Left lung (tissue), 10 donors: ENCODE measurements around the gene WBP1L. TPM values are rescaled to one million over a fixed set of nuclear protein-coding genes. Genes with fewer than 3 reads are reported as not detected.

Experiments
- ATAC-seq: fragments of 200-7000 bp; cut with Tn5 transposase; one replicate; pipeline ENCODE4 v1.9.1; 2020; ENCODE audit warnings: moderate library complexity
- DNase-seq, 4 donors: peaks; one replicate each; pipeline ENCODE4 v3.0.0-alpha.2; 2013 to 2020
- H3K27ac ChIP-seq, 2 donors: fragments of 200-600 bp; sonication (generic) in 1 of 2; one replicate each; pipeline versions ENCODE4 v1.5.0 to v1.8.0; 2020 to 2021
- H3K27me3 ChIP-seq, 2 donors: fragments of 200-600 bp; sonication (generic) in 1 of 2; one replicate each; pipeline versions ENCODE4 v1.5.0 to v1.8.0; 2020 to 2021
- H3K36me3 ChIP-seq, 2 donors: fragments of 200-600 bp; sonication (generic) in 1 of 2; one replicate each; pipeline versions ENCODE4 v1.5.0 to v1.8.0; 2020 to 2021
- H3K4me1 ChIP-seq, 2 donors: fragments of 200-600 bp; one replicate each; pipeline ENCODE4 v1.8.0; 2021
- H3K4me3 ChIP-seq, 2 donors: fragments of 200-600 bp; sonication (generic) in 1 of 2; one replicate each; pipeline versions ENCODE4 v1.5.0 to v1.8.0; 2020 to 2021; ENCODE audit warnings: mild to moderate bottlenecking in 1 of 2
- H3K9me3 ChIP-seq, 2 donors: fragments of 200-600 bp; sonication (generic) in 1 of 2; one replicate each; pipeline versions ENCODE4 v1.5.0 to v1.8.0; 2020 to 2021
- intact Hi-C, 2 donors: fragments of 100-400 bp; cut with DNase I; formaldehyde crosslinking; loops; one replicate each; pipeline versions ENCODE4 v1.11.2 to v1.14.2; 2022
- polyA plus RNA-seq, 6 donors: library from polyadenylated mRNA; unstranded; fragments of 120-200 nt; gene quantifications; one replicate each; pipeline ENCODE4 v1.2.1, GENCODE V29; 2013; ENCODE audit not compliant: insufficient read length in 6 of 6
- total RNA-seq, 2 donors: library from RNA; stranded (reverse); fragmentation: NEBNext Ultra II Directional; extraction: Animal tissue kit (Norgen Biotek cat#: 25700); gene quantifications; one replicate each; pipeline ENCODE4 v1.2.1, GENCODE V29; 2021
- TF ChIP-seq, protein P1 (sequence below), 2 donors: fragments of 200-600 bp; sonication (generic) in 1 of 2; IDR thresholded peaks; one replicate each; pipeline versions ENCODE4 v1.5.0 to v1.8.0; 2021; ENCODE audit warnings: antibody characterized with exemption in 2 of 2
- donor health status: DM: no; HTN: yes; CAD: no.
- donor health status: DM: no; HTN: no; CAD: no.

The WBP1L gene
- total and polyA plus RNA-seq, 8 donors, result 42.6 to 49.8 (median 45.9) TPM

DNA sequence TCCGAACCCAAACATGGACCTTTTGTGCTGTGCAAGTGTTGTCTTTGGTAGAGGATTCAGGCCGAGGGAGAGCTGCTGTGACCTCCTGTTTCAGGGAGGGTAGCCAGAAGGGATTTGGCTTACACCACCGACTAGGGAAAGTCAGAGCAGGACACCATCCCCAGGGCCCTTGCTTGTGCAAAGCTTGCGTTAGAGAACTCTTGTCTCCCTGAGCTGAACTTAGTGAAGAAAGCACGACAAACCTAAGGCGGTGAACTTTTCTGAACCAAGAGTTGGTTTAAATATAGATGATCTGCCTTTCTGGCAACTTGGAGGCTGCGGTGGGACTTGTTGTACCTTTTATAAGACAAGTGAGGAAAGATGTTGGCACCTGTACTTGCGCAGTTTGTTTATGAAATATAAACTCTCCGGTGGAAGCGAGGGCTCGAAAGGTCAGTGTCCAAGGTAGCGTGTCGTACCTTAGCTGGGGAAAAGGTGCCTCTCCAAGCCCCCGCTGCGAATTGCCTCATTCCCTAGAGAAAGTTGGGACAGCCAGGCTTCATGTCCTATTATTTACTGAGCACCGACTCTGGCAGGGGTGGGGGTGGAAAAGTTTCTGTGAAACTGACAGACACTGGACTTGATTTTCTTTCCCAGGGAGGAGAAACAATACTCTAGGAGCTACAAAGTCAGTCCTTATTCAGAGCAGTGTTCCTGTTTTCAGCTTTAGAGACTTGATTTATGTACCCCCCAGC, 31.6 kb downstream of the WBP1L start:
- no peaks in the 10 kb centered on the region for H3K36me3 ChIP-seq
- H3K4me3 ChIP-seq, result peak overlapping the region in 1 of 2 donors; percentile 21
- H3K4me1 ChIP-seq, result peaks cover 40 to 86% of the 10 kb centered on the region in 2 donors
- DNase-seq (no peak), ATAC-seq (no peak)
- H3K27me3 ChIP-seq, result no peaks in the 10 kb centered on the region
- TF ChIP-seq, protein P1, sequence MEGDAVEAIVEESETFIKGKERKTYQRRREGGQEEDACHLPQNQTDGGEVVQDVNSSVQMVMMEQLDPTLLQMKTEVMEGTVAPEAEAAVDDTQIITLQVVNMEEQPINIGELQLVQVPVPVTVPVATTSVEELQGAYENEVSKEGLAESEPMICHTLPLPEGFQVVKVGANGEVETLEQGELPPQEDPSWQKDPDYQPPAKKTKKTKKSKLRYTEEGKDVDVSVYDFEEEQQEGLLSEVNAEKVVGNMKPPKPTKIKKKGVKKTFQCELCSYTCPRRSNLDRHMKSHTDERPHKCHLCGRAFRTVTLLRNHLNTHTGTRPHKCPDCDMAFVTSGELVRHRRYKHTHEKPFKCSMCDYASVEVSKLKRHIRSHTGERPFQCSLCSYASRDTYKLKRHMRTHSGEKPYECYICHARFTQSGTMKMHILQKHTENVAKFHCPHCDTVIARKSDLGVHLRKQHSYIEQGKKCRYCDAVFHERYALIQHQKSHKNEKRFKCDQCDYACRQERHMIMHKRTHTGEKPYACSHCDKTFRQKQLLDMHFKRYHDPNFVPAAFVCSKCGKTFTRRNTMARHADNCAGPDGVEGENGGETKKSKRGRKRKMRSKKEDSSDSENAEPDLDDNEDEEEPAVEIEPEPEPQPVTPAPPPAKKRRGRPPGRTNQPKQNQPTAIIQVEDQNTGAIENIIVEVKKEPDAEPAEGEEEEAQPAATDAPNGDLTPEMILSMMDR (IDR thresholded peaks at IDR 0.05), result no peak
- H3K9me3 ChIP-seq, result no peaks in the 10 kb centered on the region
- peak overlapping the region; percentile 72 to 96 for H3K27ac ChIP-seq
- intact Hi-C loops, result no loop called here

DNA sequence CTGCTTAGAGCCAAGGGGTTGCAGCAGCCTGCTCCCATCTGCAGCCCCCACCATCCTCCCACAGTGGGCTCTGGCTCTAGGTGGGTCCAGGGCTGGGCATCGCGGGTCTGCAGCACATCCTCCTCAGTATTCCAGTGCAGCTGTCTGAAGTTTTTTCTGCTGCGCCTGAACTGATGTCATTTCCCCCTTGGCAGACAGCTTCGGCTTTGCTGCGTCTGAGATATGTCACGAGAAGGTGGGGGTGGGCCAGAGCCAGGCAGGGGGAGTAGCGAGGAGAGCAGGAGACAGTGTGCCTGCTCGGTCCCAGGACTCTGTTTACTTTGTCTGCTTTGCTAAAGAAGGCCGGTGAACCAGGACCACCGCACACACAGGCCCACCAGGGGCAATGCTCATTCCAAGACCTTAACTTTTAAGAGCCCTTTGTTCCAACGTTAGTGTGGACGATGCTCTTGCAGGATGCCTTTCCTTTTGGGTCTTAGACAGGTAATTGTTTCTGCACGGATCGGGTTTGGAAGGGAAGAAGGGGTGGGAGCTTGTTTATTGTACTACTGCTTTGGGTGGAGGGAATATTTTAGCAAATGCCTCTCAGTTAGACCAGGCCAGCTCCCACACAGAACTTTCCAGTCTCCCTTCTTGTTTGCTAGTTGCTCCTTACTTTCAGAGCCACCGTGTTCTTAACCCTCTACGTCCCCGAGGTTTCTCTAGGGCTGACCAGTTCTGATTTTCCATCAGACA, 32.4 kb downstream of the WBP1L start:
- intact Hi-C loops, result no loop called here

DNA sequence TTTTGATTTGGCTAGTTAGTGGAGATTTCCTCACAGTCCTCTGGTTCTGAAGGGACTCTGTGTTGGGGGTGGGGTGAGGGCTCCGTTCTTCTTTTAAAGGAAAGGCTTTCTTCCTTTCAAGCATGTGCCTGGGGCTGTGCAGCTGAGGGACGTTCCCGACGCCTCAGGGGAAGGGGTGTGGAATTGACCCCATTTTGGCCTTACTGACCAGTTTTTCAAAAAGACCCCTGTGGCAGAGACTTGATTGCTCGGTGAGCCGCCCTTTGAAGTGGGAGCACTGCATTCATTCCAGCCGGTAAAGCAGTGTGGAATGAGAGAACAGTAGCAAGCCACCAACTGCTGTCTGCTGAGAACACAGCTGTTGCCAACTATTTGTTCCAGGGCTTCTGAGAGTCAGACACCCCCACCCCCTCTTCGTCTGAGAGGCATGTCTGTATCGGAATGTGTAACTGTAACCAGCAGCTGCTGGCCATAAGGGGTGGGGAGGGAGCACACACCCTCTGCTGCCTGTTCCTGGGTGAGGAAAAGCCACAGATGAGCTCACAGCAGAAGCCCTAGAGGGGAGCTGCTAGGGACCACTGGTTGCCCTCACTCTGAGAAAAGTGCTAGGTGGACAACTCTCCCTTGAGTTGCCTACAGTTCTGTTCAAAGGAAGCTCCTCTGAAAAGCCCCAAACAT, 33.2 kb downstream of the WBP1L start:
- H3K4me1 ChIP-seq, result peaks cover 56 to 98% of the 10 kb centered on the region in 2 donors

More for the DNA sequence above, 32.4 kb downstream of the WBP1L start:
- TF ChIP-seq, protein P1 (IDR thresholded peaks at IDR 0.05), result no peak
- ATAC-seq, result peak; percentile 67
- Histone ChIP-seq H3K27ac (peak overlapping the region; percentile 72 to 96), H3K4me3 (peak overlapping the region; percentile 15 to 21), H3K27me3 (no peaks in the 10 kb centered on the region), H3K9me3 (no peaks in the 10 kb centered on the region), H3K36me3 (no peaks in the 10 kb centered on the region), H3K4me1 (peaks cover 48 to 94% of the 10 kb centered on the region in 2 donors)
- DNase-seq, result peak in 3 of 4 donors; percentile 86 to 93 (median 87)

DNA sequence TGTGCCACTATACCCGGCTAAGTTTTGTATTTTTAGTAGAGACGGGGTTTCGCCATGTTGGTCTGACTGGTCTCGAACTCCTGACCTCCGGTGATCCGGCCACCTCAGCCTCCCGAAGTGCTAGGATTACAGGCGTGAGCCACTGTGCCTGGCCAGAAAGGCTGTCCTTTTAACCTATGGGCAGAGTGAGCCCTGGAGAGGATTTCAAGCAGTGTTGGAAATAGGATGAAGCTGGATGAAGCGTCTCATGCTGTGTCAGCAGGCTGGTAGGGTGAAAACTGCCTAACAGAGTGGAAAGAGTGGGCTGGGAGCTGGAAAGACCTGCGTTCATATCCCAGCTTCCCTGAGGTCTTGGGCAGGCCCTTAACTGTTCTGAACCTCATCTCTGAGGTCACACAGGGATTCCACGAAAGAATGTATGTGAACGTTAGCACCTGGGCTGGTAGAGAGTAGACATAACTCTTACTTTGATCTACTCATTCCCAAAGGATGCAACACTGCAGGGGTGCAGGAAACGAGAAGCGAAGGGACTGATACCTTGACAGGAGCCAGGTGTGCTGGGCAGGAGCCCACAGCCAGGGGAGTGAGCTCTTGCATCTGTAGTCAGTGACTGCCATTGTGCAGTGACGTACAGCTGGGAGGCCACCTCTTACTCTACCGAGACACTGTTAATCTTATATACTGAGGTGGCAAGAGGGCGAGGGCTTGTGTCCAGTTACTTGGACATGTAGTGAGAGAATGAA, 34.1 kb downstream of the WBP1L start:
- intact Hi-C loops, result no loop called here
- TF ChIP-seq, protein P1 (IDR thresholded peaks at IDR 0.05), result no peak
- H3K27me3 ChIP-seq, result no peaks in the 10 kb centered on the region
- H3K36me3 ChIP-seq, result no peaks in the 10 kb centered on the region
- H3K27ac ChIP-seq, result peak overlapping the region; percentile 72 to 96
- H3K4me1 ChIP-seq, result peaks cover 65 to 98% of the 10 kb centered on the region in 2 donors
- no peaks in the 10 kb centered on the region for H3K9me3 ChIP-seq
- DNase-seq (no peak), ATAC-seq (no peak)
- H3K4me3 ChIP-seq, result no peak overlapping the region

More for the DNA sequence above, 33.2 kb downstream of the WBP1L start:
- no peaks in the 10 kb centered on the region for H3K27me3 ChIP-seq
- TF ChIP-seq, protein P1 (IDR thresholded peaks at IDR 0.05), result no peak
- ATAC-seq, result peak; percentile 79
- H3K27ac ChIP-seq, result peak overlapping the region; percentile 72 to 96
- intact Hi-C loops, result no loop called here
- DNase-seq, result peak in 3 of 4 donors; percentile 84 to 95 (median 91)
- no peaks in the 10 kb centered on the region for H3K36me3 ChIP-seq
- H3K4me3 ChIP-seq, result peak overlapping the region; percentile 15 to 21
- H3K9me3 ChIP-seq, result no peaks in the 10 kb centered on the region
